ENCODE results near the gene WAPL. TPM values are rescaled to one million over a fixed set of nuclear protein-coding genes. Genes with fewer than 3 reads are reported as not detected.

WAPL gene
- polyA plus RNA-seq, 10 donors = 22.8 to 32.9 (median 28.9) TPM

DNA sequence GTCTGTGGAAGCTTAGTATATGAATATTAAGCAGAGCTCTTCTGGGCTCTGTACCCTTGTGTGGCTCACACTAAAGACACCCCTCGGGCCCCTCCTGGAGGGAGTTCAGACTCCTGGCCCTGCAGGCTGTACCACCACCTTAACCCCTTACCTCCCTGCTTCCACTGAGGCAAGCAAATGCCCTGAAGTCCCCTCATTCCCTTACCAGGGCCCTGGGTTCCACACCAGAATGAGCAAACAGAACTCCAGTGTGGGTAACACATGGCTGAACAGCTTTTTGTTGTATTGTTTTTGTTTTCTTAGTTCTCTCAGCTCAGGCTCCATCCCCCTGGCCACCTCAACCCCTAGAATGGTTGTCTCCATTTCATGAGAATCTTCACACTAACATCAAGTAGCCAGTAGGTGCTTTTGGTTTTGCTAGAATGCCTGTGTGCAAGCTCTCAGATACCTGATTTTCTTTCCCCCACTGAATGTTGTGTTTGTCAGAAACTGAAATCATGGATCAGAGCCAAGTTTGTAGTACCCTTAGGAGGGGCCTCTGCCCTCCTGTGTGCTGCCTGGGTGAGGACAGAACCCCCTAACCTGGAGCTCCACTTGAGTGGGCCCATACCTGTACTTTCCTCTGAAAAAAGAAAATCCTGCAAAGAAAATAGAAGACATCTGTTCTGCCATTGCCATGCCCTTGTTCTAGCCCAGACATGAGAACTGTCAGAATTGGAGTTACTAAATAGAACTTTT is 2.8 kb upstream of the WAPL start:
- DNase-seq = no peak

DNA sequence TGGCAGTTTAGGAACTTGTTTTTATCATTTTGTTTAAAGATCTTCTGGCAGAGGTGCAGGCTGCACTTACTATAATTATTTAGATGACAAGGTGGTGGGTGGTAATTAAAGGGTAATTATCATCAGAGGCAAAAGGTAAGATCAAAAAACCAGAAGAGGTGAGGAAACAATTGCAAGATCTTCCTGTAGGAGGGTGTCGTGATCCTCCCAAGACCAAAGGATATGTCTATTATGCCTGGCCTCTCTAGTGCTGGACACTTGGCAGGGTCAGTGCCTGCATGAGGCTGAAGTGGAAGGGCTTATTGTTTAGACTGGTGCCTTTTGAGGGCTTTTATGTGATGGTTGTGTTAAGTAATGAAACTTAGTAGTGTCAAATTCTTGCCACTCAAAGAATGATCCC is 1.8 kb upstream of the WAPL start:
- no peak for DNase-seq

DNA sequence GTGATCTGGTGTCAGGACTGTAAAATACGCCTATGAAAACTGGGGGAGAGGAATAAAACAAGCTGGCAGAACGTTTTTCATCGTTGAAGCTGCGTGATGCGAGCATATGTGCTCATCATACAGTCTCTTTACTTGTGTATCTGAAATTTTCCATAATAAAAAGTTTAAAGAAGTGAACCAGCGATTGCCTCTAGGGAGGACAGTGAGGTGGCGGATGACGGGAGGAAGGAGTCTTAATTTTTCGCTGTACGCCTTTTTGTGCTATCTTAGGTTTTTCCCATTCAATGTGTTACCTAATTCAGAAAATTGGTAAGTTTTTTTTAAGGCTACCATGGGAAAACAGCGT is 891 bp upstream of the WAPL start:
- no peak for DNase-seq

DNA sequence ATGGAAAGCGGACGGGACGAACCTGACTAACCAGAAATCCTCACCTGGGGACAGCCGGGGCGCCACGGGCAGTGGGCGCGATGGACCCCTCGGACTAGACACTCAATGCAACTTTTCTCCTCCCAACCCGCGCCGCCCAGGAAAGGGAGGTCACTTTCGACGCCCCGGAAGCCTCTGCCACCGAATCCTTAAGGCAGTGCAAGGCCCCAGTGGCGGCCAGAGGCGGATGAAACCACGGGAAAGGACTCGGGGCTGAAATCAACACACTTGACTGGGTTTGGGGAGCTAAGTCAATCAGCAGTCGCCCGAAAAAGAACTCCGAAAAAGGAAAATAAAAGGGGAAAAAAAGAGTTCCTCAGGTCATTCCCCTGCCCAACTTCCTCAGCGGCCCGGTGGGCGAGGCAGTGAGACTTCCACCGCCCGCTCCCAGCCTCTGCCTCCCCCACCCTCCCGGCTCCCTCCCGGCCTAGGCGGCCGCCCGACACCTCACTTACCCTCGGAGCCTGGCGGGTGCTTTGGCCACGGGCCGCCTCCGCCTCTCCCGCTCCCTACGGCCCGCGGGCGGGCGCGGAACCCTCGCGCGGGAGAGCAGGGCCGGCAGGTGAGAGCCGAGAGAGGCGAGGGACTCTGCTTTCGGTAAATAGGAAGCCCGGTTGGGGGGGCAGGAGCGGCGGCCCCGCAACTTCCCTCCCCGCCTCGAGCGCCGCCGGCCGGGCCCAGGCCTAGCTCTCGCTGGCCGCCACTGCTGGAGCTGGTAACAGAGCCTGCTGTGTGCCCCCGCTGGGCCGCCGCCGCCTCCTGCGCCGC is 518 bp downstream of the WAPL start:
- peak in 2 of 3 donors; percentile 47 to 87 for DNase-seq

DNA sequence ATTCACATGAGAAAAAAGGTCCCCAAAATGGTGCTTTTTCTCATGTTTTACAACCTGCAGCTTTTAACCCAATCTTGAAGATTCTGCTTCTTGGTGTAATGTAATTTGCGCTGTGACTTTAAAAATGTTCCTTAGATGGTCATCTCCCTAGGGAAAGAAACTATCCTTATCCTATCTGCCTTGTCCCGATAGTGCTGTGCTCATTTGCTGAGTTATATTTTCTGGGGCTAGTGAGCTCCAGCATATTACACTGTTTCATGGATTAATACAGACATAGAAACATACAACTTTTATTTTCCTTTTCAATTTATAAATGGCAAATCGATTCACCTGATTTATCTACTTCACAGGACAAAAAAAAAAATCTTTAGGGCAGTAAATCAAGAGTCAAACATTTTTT is 2.8 kb downstream of the WAPL start:
- DNase-seq = no peak

DNA sequence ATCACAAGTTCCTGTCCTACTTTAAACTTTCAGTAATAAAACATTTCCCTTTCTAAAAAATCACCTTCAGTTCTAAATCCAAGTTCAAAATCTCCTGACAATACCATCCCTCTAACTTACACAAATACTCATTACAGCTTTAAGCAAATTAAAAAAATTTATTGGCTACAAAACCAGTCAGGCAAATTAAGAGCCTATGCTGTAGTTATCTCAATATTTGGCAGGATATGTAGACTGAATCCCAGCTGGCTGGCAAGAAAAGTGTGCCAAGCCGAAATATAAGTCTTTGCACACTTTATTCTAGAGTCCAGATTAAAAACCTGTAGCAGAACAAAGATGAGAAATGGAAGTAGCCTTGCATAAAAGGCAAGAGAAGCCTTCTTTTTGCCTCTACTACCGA is 9.5 kb downstream of the WAPL start:
- DNase-seq = no peak

DNA sequence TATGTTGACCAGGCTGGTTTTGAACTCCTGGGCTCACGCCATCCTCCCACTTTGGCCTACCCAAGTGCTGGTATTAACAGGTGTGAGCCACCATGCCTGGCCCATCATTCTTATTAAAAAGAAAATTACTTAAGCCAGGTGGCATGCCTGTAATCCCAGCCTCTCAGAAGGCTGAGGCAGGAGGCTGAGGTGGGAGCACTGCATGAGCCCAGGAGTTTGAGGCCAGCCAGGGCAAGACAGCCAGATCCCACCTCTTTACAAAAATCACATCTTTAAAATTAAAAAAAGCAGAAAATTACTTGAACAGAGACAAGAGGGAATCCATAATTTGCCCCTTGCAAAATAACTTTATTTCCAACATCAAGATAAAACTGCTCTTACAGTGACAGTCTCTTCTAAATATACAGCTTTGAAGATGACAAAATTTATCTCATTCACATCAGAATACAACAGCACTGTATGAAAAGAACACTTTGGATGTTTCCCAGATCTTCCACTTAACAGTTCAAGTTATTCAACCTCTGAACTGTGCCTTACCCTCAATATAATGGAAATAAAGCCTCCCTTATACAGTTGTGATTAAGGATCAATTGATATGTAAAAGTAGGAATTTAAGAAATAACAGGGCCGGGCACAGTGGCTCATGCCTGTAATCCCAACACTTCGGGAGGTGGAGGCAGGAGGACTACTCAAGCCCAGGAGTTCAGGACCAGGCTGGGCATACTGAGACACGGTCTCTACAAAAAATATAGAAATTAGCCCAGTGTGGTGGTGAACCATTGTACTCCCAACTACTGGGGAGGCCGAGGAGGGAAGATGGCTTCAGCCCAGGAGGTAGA is 10.3 kb downstream of the WAPL start:
- no peak for DNase-seq

DNA sequence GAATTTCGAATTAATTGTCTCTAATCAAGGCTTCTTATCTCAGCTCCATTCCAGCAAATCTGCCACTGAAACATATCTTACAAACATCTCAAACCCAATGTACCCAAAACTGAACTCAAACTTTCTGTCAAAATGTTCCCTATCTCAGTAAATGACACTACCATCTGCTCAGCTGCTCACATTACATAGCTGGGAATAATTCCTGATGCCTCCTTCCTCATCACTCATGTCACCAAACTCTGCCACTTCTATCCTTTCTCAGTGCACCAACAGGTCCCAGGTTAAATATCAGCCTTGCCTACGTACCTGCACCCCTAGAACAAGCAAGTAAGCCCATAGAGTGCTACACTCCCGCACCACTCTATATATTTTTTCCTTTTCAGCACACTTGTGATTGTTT is 12.4 kb downstream of the WAPL start:
- DNase-seq = no peak

DNA sequence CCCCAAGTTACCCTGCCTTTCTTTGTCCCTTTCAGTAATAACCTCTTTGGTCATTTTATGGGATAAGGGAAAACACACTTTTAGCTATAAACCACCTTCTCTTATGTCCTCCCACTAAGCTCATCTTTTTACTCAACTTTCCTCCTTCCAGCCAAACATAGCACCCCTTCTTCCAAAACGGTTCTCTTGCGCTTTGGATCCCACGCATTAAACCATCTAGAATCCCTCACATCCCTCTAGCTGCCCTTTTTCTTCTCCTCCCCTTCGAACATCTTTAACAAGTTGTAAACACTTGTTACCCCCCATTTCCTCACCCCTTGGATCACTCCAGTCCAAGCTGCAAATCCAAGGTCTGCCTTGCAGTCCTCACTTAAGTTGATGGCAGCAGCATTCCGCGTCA is 13.4 kb downstream of the WAPL start:
- no peak for DNase-seq

DNA sequence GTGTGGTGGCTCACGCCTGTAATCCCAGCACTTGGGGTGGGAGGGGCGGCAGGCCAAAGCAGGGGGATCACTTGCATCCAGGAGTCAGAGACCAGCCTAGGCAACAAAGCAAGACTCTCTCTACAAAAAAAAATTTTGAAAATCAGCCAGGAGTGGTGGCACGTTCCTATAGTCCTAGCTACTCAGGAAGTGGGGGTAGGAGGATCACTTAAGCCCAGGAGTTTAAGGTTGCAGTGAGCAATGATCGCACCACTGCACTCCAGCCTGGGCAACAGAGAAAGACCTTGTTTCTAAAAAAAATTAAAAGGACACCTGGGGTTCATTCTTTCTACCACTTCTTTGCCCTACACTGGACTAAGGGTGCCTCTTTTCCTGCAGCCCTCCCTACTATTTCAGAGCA is 15.1 kb downstream of the WAPL start:
- no peak for DNase-seq

DNA sequence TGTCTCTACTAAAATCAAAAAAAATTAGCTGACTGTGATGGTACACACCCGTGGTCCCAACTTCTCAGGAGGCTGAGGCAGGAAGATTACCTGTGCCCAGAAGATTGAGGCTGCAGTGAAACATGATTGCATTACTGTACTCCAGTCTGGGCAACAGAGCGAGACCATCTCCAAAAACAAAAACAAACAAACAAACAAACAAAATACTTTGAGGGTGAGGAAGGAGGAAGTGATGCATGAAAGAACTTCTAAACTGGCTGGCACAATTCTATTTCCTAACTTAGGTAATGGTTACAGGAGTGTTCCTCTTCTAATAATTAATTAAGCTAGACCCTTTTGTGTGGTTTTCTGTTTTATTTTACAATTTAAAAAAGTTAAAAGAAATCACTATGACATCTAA is 15.5 kb downstream of the WAPL start:
- no peak for DNase-seq

DNA sequence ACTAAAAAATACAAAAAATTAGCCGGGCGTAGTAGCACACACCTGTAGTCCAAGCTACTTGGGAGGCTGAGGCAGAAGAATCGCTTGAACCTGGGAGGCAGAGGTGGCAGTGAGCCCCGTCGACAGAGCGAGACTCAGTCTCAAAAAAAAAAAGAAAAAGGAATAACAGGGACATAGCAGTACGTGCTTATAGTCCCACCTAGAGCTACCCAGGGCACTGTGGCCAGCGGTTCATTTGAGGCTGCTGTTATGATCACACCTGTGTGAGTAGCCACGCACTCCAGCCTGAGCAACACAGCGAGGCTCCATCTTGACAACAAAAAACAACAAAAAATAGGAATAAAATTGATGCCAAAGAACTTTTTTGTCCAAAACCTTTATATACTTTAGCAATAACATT is 17.1 kb downstream of the WAPL start:
- DNase-seq = no peak

DNA sequence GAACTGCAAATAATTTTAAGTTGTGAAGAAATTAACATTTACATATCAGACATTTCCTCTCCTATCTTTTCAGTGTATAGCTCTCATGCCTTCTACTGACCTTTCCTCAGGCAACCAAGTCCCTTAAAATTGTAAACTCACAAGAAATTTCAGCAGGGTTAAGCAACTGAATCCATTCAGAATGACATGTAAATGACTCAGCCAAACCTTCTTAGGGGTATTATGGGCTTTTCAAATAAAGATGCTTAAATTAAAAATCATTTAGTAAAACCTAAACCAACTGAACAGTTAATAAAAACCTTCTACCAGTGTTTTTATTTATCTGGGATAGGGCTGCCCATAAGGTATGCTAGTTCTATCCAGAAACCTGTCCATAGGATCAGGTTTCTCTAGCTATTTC is 20.7 kb downstream of the WAPL start:
- DNase-seq = no peak

DNA sequence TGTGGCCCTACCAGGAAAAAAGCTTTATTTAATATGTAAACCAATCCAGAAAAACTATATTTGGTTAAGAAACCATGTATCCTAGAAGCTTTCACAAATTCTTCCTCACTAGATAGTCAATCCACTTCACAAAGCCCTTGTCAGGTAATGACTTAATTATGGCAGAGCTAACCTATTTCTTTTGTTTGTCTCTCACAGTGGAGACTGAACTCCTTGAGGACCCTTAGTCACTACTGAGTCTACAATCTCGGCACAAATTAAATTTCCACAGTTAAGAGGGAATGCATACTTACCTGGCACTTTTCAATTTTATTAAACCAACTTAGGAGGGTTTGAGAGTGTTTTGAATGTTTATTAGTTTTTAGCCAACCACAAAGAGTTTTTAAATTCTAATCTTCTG is 23.0 kb downstream of the WAPL start:
- no peak for DNase-seq

DNA sequence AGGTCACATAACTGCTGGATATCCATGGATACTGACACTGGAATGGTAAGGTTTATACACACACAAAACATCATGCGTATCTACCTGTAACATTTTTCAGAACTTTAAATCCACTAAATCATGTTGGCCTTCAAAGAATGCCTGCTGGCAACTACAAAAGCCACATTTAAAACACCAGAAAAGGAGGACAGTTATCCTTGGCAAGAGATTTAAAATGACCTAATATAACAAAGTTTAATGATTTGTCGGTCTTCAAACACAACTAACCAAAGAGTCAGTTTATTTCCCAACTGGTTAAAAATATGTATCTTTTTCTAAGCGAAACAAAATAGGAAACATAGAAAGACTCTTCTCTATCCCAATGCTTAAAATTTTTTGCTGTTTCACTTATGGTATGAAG is 24.0 kb downstream of the WAPL start:
- DNase-seq = no peak

DNA sequence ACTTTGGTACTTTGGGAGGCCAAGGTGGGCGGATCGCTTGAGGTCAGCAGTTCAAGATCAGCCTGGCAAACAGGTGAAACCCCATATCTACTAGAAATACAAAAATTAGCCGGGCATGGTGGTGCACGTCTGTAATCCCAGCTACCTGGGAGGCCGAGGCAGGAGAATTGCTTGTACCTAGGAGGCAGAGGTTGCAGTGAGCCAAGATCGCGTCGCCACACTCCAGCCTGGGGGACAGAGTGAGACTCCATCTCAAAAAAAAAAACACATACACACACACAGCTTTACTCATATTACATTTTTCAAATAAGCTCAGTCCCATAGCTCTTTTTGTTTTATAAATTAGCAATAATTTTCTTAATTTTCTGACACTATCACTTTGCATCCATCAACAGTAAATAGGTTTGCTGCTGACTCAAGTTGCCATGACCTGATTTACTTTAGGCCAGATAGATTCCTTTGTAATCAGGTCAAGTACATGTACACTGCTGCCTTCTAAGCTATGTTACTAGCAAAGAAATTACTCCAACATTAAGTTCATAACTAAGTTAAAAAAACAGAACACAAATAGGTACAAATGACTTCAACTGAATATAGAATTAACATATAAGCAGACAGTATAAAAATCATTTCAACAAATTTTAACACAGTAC is 31.5 kb downstream of the WAPL start:
- DNase-seq = no peak

DNA sequence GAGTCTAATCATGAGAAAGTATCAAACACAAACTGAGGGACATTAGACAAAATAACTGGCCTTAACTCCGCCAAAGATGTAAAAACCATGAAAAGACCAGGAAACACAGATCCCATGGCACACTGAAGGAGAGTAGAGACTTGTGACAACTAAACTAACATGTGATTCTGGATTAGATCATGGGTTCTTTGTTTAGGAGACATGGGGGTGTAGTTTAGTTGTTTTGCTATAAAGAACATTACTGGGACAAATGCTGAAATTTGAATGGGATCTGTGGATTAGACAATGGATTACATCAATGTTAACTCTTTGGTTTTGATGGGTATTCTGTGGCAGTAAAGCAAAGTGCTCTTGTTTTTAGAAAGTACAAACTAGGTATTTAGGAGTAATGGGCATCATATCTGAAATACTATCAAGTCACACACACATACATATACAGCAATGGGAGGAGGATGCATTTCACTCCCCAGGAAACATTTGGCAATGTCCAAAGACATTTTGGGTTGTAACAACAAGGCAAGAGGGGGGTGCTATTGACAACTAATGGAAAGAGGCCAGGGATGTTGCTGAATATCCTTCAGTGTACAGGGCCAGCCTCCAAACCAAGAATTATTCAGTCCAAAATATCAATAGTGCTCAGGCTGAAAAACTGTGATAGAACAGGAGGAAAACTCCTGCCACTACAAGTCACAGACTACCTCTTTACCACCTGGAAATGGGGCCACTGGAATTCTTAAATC is 32.4 kb downstream of the WAPL start:
- no peak for DNase-seq

DNA sequence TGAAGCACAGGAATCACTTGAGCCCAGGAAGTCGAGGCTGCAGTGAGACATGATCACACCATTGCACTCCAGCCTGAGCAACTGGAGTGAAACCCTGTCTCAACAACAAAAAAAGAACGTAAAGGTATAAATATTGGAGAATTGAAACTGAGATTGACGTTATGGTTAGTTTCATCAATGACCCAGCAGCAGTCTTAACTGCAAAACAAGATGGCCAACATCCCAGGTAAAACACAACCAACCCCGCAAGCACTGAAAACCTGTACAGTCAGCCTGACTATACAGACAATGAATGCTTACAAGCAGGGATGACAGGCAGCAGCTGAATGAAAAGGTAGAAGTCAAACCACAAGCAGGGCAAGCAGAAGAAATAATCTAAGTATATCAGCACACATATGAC is 34.7 kb downstream of the WAPL start:
- DNase-seq = no peak

DNA sequence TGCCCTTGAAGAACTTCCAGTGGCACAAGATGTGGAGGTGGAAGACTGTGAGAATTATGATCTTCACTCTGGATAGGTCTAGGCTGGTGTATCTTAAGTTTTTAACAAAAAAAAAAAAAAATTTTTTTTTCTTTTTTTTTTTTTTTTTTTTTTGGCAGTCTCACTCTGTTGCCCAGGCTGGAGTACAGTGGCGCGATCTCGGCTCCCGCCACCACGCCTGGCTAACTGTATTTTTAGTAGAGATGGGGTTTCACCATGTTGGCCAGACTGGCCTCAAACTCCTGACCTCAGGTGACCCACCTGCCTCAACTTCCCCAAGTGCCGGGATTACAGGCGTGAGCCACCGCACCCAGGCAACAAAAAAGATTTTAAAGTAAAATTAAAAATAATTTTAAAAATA is 37.9 kb downstream of the WAPL start:
- DNase-seq = no peak

DNA sequence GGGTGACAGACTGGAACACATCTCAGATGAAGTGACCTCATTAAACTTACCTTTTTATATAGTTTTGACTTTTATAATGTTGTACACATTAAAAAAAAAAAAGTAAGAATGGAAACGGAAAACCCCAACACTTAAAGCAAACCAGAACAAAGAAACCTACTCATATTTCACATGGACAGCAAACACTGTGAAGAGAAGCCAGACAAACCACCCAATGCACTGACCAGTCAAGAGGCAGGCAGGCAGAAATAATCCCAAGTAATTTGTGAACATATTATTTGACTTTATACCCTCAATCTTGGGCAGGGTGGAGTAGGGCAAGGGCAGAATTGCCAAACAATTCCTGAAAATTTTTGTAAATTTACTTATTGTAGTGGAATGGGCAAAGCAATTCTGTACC is 39.8 kb downstream of the WAPL start:
- DNase-seq = no peak

DNA sequence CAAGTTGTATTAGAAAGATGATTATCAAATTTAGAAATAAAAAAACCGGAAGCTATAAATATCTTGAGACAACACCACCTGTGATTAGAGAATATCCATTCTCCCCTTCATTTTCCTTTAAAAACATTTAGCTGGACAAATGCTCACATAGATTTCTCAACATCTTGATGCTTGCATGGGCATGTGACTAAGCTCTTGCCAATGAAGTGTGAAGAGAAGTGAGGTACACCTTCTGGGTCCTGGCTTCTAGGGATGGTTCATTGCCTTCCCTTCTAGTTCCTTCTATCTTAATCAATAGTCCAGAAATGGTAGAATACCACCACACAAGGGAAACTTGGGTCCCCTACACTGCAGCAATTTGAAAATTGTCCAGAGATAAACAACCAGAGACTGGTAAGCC is 41.0 kb downstream of the WAPL start:
- no peak for DNase-seq

DNA sequence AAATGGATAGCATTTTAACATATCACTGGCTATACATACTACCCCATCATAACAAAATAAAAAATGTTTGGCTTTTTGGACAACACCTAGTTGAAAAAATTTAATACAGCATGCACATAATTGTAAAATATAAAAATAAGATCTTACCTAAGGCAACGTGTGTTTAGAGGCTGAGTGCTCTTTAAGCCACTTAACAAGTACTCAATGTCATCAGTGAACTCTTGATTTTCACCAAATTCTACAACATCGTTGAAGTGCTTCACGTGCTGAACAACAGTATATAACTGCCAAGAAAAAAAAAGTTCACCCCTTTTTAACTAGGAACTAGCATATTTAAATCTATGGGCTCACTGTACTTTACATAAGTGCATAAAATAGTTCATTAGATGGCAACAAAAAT is 49.5 kb downstream of the WAPL start:
- no peak for DNase-seq

All from muscle of back (tissue), 11 donors.